GM18526 (cell line): ENCODE data around the gene EN1.

ENCODE experiments used
- POLR2A ChIP-seq: IDR thresholded peaks from 3 replicates; pipeline ENCODE4 v1.6.1; 2011; ENCODE audit not compliant: insufficient read length; ENCODE audit errors: extremely low read depth

The EN1 gene

DNA sequence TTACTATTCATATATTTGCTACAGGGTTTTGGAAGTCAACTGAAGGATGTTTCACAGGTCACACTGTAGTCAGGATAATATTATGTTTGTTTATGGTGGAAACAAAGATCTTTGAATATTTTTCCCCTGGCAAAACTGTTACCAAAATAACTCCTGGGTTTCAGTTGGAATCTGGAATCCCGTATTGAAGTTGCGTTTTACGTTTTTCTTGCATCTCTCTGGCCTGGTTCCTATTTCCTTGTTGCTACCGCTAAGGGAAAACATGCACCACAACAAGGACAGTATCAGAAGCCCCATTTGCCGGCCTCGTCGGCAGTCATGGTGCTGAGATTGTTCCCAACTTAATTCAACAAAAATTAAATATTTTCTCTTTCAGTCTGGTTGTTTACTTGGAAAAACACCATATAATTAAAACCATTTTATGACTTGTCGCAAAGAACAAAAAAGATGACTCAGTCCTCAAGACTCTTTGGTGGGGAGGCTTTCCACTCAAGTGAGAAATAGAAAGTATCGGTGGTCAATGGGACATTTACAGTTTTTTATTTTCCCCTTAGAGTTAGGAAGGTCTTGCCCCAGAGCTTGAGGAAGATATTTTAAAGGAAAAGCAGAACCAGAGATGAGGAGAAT lies 42.3 kb downstream of the EN1 start:
- no peak for TF ChIP-seq POLR2A

- no peak for TF ChIP-seq POLR2A
Measured at GRCh38 chr2:118803012-118803411, 44.4 kb downstream of the EN1 start.

DNA sequence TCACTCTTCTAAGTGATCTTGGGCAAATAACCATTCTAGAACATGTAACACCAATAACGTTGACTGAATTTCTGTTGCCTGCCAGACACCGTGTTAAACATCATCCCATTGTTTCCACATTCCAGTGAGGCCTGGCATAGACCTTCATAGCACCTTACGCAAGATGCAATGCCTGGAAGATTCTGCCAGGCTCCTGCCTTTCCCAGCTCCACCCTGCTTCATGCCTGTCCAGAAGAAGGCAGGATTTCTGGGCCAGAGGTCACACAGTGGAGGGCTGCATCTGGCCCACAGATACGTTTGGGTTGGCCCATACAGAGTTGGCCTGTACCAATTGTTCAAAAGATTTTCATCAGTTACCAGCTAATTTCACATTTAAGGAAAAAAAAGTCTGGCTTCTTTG lies 46.3 kb downstream of the EN1 start:
- no peak for TF ChIP-seq POLR2A

DNA sequence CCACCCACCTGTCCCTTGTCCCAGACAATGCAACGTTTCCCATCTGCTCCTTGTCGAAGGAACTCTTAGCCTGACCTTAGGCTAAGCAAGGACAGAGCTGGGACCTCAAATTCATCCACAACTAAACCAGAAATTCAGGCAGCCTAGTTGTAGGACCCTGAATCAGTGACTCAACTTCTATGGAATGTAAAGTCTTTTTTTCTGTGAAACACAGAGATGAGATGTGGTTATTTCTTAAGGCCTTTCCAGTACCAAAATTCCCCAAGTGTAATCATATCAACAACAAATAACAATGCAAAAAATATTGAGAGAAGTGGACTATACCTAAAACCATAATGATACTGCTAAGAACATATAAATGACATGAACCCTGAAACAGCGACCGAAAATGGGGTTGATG lies 46.7 kb downstream of the EN1 start:
- TF ChIP-seq POLR2A = no peak

DNA sequence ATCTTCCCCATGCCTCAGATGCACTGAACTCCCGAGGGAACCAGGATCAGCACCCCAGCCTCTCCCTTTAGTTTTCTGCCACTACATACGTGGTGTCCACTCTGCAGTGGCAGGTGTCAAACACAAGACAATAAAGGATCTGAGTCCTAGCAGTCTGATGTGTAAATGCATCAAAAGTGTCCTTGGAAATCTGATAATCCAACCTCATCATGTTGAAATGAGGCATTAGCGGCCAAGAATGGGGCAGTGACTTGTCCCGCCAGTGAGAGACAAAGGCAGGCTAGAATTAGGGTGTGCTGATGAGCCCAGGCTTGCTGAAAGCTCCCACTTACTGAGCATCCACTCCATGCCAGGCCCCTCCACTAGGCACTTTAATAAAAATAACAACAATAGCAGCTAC lies 52.9 kb downstream of the EN1 start:
- TF ChIP-seq POLR2A = no peak
